ENCODE measurements around the gene FRMD8. TPM values are rescaled to one million over a fixed set of nuclear protein-coding genes. Genes with fewer than 3 reads are reported as not detected.

The FRMD8 gene
- total and polyA plus RNA-seq, 2 donors from 2014 or later = 9.4 to 41.3 TPM

DNA sequence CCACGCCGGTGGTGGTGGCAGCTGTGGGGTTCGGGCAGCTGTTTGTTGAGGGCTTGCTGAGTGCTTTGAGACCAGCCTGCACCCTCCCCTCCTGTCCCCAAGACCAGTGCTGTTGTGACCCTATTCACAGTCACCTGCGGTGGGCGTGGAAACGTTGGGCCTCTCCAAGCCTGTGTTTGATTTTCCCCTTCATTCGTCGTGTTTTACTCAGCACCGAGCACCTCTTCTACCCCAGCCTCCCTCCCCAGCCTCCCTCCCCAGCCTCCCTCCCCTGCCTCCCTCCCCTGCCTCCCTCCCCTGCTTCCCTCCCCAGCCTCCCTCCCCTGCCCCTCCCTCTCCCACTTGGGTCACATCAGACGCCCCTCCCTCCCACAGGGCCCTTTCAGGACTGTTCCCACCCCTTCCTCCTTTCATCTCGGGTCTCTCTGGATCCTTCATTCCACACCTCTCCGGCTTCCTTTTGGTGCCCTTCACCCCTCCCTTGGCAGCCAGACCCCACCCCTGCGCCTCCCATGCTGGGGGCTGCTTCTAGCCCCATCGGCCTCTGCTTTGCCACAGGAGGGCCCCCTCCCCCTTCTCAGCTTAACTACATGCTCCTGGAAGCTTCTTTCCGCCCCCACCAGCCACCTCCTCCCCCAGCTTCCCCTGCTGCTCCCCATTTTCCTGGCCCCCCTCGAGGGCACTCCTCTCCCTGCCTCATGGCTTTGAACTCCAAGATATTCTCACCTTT is 14.8 kb downstream of the FRMD8 start:
- peaks cover 0 to 19% (median 5%) of the 10 kb centered on the region in 3 donors for H3K36me3 ChIP-seq (ENCODE audit: control insufficient read depth in 2 of 3, insufficient read depth in 3 of 3, low read length in 3 of 3)
- H3K27me3 ChIP-seq (ENCODE audit: control insufficient read depth, insufficient read depth, low read length) = no peaks in the 10 kb centered on the region
- no peaks in the 10 kb centered on the region for H3K4me1 ChIP-seq (ENCODE audit: control insufficient read depth in 2 of 3, insufficient read depth in 2 of 3, low read depth in 1 of 3, low read length in 3 of 3)
- FAIRE-seq (no peak), DNase-seq (no peak)
- H3K9ac ChIP-seq (ENCODE audit: low read length in 3 of 3) = no peak overlapping the region
- intact Hi-C loops (cut with DNase I) = no loop called here
- no peak overlapping the region for H3K4me3 ChIP-seq (ENCODE audit: low read length in 3 of 3)
- no peak overlapping the region for H3K27ac ChIP-seq (ENCODE audit: low read depth in 2 of 2, low read length in 2 of 2)
- TF ChIP-seq, protein P1, sequence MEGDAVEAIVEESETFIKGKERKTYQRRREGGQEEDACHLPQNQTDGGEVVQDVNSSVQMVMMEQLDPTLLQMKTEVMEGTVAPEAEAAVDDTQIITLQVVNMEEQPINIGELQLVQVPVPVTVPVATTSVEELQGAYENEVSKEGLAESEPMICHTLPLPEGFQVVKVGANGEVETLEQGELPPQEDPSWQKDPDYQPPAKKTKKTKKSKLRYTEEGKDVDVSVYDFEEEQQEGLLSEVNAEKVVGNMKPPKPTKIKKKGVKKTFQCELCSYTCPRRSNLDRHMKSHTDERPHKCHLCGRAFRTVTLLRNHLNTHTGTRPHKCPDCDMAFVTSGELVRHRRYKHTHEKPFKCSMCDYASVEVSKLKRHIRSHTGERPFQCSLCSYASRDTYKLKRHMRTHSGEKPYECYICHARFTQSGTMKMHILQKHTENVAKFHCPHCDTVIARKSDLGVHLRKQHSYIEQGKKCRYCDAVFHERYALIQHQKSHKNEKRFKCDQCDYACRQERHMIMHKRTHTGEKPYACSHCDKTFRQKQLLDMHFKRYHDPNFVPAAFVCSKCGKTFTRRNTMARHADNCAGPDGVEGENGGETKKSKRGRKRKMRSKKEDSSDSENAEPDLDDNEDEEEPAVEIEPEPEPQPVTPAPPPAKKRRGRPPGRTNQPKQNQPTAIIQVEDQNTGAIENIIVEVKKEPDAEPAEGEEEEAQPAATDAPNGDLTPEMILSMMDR (IDR thresholded peaks at IDR 0.05; ENCODE audit: borderline replicate concordance, extremely low read depth, insufficient read depth) = no peak
- H3K9me3 ChIP-seq (ENCODE audit: control insufficient read depth in 2 of 3, insufficient read depth in 1 of 3, low read length in 3 of 3) = no peaks in the 10 kb centered on the region

DNA sequence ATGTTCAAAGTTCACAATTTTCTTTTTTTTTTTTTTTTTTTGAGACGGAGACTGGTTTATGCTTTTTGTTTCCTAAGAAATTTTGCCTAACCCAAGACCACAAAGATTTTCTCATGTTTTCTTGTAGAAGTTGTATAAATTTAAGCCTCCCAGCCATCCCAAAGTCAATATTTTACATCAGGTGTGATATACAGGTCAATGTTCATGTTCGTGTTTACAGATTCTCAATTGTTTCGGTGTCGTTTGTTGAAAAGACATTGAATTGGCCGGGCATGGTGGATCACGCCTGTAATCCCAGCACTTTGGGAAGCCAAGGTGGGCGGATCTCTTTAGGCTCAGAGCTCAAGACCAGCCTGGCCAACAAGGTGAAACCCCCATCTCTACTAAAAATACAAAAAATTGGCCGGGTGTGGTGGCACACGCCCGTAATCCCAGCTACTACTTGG is 15.4 kb downstream of the FRMD8 start:
- Histone ChIP-seq H3K9me3 (ENCODE audit: control insufficient read depth in 2 of 3, insufficient read depth in 1 of 3, low read length in 3 of 3) (no peaks in the 10 kb centered on the region), H3K27me3 (ENCODE audit: control insufficient read depth, insufficient read depth, low read length) (no peaks in the 10 kb centered on the region), H3K4me1 (ENCODE audit: control insufficient read depth in 2 of 3, insufficient read depth in 2 of 3, low read depth in 1 of 3, low read length in 3 of 3) (no peaks in the 10 kb centered on the region), H3K36me3 (ENCODE audit: control insufficient read depth in 2 of 3, insufficient read depth in 3 of 3, low read length in 3 of 3) (peaks cover 0 to 19% (median 5%) of the 10 kb centered on the region in 3 donors), H3K9ac (ENCODE audit: low read length in 3 of 3) (no peak overlapping the region), H3K4me3 (ENCODE audit: low read length in 3 of 3) (no peak overlapping the region), H3K27ac (ENCODE audit: low read depth in 2 of 2, low read length in 2 of 2) (no peak overlapping the region)
- TF ChIP-seq, protein P1 (IDR thresholded peaks at IDR 0.05; ENCODE audit: borderline replicate concordance, extremely low read depth, insufficient read depth) = no peak
- intact Hi-C loops (cut with DNase I) = no loop called here
- no peak for FAIRE-seq
- no peak for DNase-seq

DNA sequence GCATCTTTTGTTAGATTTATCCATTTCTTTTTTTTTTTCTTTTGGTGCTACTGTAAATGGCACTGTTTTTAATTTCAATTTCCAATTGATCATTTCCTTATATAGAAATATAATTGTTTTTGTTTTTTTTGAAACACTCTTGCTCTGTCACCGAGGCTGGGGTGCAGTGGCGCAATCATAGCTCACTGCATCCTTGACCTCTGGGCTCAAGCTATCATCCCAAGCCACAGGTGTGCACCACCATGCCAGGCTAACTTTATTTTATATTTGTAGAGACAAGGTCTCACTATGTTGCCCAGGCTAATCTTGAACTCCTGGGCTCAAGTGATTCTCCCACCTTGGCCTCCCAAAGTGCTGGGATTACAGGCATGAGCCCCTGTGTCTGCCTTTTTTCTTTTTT is 16.4 kb downstream of the FRMD8 start:
- no peak for DNase-seq
- Histone ChIP-seq H3K9ac (ENCODE audit: low read length in 3 of 3) (no peak overlapping the region), H3K4me3 (ENCODE audit: low read length in 3 of 3) (no peak overlapping the region), H3K36me3 (ENCODE audit: control insufficient read depth in 2 of 3, insufficient read depth in 3 of 3, low read length in 3 of 3) (peaks cover 0 to 13% (median 0%) of the 10 kb centered on the region in 3 donors), H3K27ac (ENCODE audit: low read depth in 2 of 2, low read length in 2 of 2) (no peak overlapping the region), H3K27me3 (ENCODE audit: control insufficient read depth, insufficient read depth, low read length) (no peaks in the 10 kb centered on the region), H3K4me1 (ENCODE audit: control insufficient read depth in 2 of 3, insufficient read depth in 2 of 3, low read depth in 1 of 3, low read length in 3 of 3) (no peaks in the 10 kb centered on the region), H3K9me3 (ENCODE audit: control insufficient read depth in 2 of 3, insufficient read depth in 1 of 3, low read length in 3 of 3) (no peaks in the 10 kb centered on the region)
- no peak for FAIRE-seq
- TF ChIP-seq, protein P1 (IDR thresholded peaks at IDR 0.05; ENCODE audit: borderline replicate concordance, extremely low read depth, insufficient read depth) = no peak
- intact Hi-C loops (cut with DNase I) = no loop called here

Measured in kidney (tissue), 14 donors.